ENCODE data around the gene AIF1.

Gene AIF1

DNA sequence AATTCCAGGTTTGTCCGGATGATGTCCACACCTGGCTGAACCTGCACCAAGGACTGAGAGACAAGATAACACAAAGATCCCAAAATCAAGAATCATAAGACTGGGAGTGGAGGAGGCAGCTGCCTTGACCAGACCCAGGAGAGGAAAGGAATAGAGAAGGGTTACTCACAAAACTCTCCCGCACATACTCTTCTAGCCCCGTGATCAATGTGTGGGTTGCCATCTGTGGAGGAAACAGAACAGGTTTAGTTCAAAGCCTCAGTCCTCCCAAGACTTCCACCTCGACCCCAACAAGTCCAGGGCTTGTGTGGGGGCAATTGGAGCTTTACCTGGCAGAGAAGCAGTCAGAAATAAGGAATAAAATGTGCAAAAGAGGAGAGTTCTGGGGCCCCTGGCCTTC is 26.3 kb downstream of the AIF1 start:
- H3K27ac ChIP-seq, result no peak overlapping the region
- TF ChIP-seq, protein P1, sequence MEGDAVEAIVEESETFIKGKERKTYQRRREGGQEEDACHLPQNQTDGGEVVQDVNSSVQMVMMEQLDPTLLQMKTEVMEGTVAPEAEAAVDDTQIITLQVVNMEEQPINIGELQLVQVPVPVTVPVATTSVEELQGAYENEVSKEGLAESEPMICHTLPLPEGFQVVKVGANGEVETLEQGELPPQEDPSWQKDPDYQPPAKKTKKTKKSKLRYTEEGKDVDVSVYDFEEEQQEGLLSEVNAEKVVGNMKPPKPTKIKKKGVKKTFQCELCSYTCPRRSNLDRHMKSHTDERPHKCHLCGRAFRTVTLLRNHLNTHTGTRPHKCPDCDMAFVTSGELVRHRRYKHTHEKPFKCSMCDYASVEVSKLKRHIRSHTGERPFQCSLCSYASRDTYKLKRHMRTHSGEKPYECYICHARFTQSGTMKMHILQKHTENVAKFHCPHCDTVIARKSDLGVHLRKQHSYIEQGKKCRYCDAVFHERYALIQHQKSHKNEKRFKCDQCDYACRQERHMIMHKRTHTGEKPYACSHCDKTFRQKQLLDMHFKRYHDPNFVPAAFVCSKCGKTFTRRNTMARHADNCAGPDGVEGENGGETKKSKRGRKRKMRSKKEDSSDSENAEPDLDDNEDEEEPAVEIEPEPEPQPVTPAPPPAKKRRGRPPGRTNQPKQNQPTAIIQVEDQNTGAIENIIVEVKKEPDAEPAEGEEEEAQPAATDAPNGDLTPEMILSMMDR (conservative IDR thresholded peaks at IDR 0.05), result no peak
- TF ChIP-seq ZFX (IDR thresholded peaks at IDR 0.05), result no peak

DNA sequence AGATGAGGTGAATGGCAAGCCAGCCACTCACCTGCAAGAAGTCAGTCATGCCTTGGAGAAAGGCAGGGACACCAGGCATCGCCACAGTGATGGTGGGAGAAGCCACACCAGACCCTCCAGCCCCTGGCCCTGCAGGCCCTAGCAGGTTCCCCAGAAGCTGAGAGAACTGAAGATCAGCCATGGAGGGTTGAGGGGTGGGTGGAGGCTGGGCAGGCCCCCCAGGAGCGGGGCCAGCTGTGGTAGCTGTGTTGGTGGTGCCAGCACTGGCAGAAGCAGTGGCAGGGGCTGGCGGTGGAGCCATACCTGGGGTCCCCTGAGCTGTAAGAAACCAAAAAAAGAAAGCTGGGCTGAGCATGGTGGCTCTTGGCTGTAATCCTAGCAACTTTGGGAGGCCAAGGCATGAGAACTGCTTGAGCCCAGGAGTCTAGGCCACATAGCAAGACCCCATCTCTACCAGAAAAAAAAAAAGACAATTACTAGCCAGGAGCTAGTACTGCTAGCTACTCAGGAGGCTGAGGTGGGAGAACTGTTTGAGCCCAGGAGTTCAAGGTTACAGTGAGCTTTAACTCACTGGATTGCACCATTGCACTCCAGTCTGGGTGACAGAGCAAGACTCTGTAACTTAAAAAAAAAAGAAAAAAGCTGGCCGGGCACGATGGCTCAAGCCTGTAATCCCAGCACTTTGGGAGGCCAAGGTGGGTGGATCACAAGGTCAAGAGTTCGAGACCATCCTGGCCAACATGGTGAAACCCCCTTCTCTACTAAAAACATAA is 27.9 kb downstream of the AIF1 start:
- no peak overlapping the region for H3K27ac ChIP-seq

GRCh38 chr6:31643818-31644454 is 28.9 kb downstream of the AIF1 start:
- H3K27ac ChIP-seq, result no peak overlapping the region
- TF ChIP-seq, protein P1 (conservative IDR thresholded peaks at IDR 0.05), result no peak

More for the DNA sequence above, 27.9 kb downstream of the AIF1 start:
- no peak for TF ChIP-seq ZFX (IDR thresholded peaks at IDR 0.05)
- TF ChIP-seq, protein P1 (conservative IDR thresholded peaks at IDR 0.05), result no peak

GRCh38 chr6:31645325-31645724 is 30.3 kb downstream of the AIF1 start:
- TF ChIP-seq, protein P1 (conservative IDR thresholded peaks at IDR 0.05), result no peak
- no peak for TF ChIP-seq ZFX (IDR thresholded peaks at IDR 0.05)
- no peak overlapping the region for H3K27ac ChIP-seq

DNA sequence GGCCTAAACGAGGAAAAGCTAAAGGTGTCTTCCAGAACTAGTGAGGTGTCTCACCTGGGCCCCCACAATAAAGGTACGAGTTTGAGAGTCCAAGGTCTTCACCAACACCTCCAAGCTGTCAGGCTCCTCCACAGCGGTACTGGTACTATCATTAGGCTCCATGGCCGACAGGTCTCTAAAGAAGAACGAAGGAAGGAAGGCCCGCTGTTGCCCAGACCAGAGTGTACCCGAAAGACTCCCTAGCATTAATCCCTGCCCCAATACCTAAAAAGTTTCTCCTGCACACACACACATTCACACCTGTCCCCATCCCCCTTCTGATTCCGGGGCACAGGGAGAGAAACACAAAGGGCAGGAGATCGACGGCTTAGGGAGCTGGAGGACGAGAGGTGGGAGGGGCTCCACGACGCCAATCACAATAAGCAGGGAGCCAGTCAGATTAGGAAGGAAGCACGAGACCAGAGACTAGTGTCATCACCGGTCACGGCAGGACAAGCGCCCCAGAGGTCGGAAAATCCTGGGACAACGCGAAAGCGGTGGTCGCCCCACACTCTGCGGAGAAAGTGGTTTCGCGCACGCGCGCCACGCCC is 36.7 kb downstream of the AIF1 start:
- H3K27ac ChIP-seq, result peak overlapping the region; percentile 90
- TF ChIP-seq ZFX (IDR thresholded peaks at IDR 0.05), result no peak
- TF ChIP-seq, protein P1 (conservative IDR thresholded peaks at IDR 0.05), result no peak

- TF ChIP-seq, protein P1 (conservative IDR thresholded peaks at IDR 0.05), result no peak
- TF ChIP-seq ZFX (IDR thresholded peaks at IDR 0.05), result no peak
- peak overlapping the region; percentile 90 for H3K27ac ChIP-seq
Observed at GRCh38 chr6:31652925-31653724, 38.1 kb downstream of the AIF1 start.
